Measurements from ENCODE around the gene POM121L2. TPM values are rescaled to one million over a fixed set of nuclear protein-coding genes. Genes with fewer than 3 reads are reported as not detected.
A peak's percentile ranks its signal among the peaks of the same experiment; 100 is the strongest.

POM121L2 gene
- polyA plus RNA-seq (2013) = not detected

DNA sequence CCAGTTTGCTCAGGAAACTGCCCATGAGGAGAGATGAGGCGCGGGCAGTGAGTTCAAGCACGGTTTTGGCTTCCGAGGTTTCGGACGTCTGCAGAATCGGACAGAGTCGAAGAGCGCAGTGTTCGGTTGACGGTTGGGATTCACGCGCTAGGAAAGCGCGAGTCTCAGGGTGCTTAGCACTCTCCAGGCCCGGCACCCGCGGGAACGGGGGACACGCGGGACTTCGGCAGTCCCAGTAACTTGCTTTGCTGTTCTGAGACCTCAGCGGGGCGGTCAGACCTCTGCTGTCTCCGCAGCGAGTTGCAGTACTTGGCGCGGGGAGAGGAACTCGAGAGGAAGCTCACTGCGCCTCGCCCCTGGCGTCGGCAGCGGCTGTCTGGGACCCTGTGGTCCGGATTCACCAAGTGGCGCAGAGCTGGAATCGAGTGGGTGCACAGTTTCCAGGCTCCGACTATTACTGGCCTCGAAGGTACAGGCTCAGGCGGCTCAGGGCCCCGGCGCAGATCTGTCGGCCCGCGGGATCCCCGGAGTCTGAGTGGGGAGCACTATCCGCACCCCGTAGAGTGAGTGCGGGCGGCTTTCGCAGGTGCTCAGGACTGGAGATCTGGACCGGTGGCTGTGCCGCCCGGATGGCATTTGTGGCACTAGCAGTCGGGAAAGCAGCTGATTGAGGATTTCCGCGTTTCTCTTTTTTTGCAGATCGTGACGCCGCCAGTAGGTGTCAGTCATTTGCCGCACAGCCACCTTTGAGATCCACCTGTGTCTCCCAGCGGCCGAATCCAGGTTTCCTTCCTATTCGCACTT lies at the start of gene POM121L2:
TSS of gene POM121L2 (minus strand) at position 128 of the 804 bp plus-strand sequence. CDS start at position 25, 103 bp downstream.
- DNase-seq = peak; percentile 65 to 68 (median 68)
- H3K27me3 ChIP-seq (replicated peaks in 2 of 5; ENCODE audit: control insufficient read depth in 4 of 5, insufficient read depth in 5 of 5, low read length in 4 of 5) = peaks cover 18 to 93% (median 49%) of the 10 kb centered on the region in 5 experiments
- POLR2A ChIA-PET = no interaction called here

DNA sequence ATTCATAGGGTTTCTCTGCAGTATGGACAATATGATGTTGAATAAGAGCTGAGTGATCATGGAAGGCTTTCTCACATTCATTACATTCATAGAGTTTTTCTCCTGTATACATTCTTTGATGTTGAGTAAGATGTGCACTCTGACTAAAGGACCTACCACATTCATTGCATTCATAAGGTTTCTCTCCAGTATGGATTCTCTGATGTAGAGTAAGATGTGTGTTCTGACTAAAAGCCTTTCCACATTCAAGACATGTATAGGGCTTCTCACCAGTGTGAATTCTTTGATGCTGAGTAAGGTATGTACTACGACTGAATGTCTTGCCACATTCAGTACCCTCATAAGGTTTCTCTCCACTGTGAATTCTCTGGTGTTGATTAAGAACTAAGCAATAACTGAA lies 47.2 kb upstream of the POM121L2 start:
- ChIA-PET POLR2A (no interaction called here), CTCF (no interaction called here)
- Histone ChIP-seq H3K9me3 (ENCODE audit: control extremely low read depth in 1 of 5, control insufficient read depth in 4 of 5, insufficient read depth in 2 of 5, low read depth in 1 of 5, low read length in 4 of 5) (peaks cover 14 to 52% (median 15%) of the 10 kb centered on the region in 5 experiments), H3K27me3 (replicated peaks in 2 of 5; ENCODE audit: control insufficient read depth in 4 of 5, insufficient read depth in 5 of 5, low read length in 4 of 5) (no peaks in the 10 kb centered on the region), H3K4me1 (ENCODE audit: control extremely low read depth in 1 of 4, control insufficient read depth in 4 of 4, insufficient read depth in 4 of 4, low read length in 3 of 4) (no peaks in the 10 kb centered on the region), H3K36me3 (ENCODE audit: control insufficient read depth in 4 of 4, insufficient read depth in 4 of 4, low read length in 3 of 4) (peaks cover 0 to 23% (median 0%) of the 10 kb centered on the region in 4 experiments), H3K4me3 (ENCODE audit: control insufficient read depth in 1 of 7, extremely low read depth in 1 of 7, insufficient read depth in 4 of 7, low read depth in 2 of 7, low read length in 6 of 7) (no peak overlapping the region), H3K27ac (ENCODE audit: insufficient read depth in 1 of 2, low read depth in 1 of 2, low read length in 2 of 2, poor library complexity in 1 of 2, severe bottlenecking in 2 of 2) (no peak overlapping the region)
- no CpG with 5 or more reads among the region's 1 CpG for WGBS (ENCODE audit: insufficient coverage)
- DNase-seq = no peak

More for the DNA sequence above, at the start of gene POM121L2:
- CTCF ChIA-PET = interaction anchor here (1.0 to 1.4 kb wide), 3 partner anchors 8 to 297 kb away, joined by 3 to 5 read pairs (median 4); no protein-coding TSS in a partner anchor
- Histone ChIP-seq H3K4me1 (ENCODE audit: control extremely low read depth in 1 of 4, control insufficient read depth in 4 of 4, insufficient read depth in 4 of 4, low read length in 3 of 4) (peaks cover 0 to 13% (median 11%) of the 10 kb centered on the region in 4 experiments), H3K27ac (ENCODE audit: insufficient read depth in 1 of 2, low read depth in 1 of 2, low read length in 2 of 2, poor library complexity in 1 of 2, severe bottlenecking in 2 of 2) (no peak within 1 kb of the TSS), H3K36me3 (ENCODE audit: control insufficient read depth in 4 of 4, insufficient read depth in 4 of 4, low read length in 3 of 4) (no peaks in the 10 kb centered on the region), H3K9me3 (ENCODE audit: control extremely low read depth in 1 of 5, control insufficient read depth in 4 of 5, insufficient read depth in 2 of 5, low read depth in 1 of 5, low read length in 4 of 5) (peaks cover 0 to 9% (median 6%) of the 10 kb centered on the region in 5 experiments), H3K4me3 (ENCODE audit: control insufficient read depth in 1 of 7, extremely low read depth in 1 of 7, insufficient read depth in 4 of 7, low read depth in 2 of 7, low read length in 6 of 7) (peak within 1 kb of the TSS; percentile 46 to 81 (median 72))
- under 1% methylated on average over 56 of the region's 64 CpGs for WGBS (ENCODE audit: insufficient coverage)

DNA sequence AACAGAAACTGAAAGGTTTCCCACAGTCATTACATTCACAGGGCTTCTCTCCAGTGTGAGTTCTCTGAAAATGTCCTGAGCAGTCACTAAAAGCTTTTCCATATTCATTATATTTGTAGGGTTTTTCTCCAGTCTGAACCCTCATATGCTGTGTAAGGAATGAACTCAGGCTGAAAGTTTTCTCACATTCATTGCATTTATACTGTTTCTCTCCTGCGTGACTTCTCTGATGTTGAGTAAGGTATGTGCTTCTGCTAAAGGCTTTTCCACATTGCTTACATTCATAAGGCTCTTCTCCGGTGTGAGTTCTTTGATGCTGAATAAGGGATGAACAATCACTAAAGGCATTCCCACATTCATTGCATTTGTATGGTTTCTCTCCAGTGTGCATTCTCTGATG lies 46.7 kb upstream of the POM121L2 start:
- WGBS (ENCODE audit: insufficient coverage) = no CpG with 5 or more reads among the region's 2 CpGs
- Histone ChIP-seq H3K9me3 (ENCODE audit: control extremely low read depth in 1 of 5, control insufficient read depth in 4 of 5, insufficient read depth in 2 of 5, low read depth in 1 of 5, low read length in 4 of 5) (peaks cover 14 to 49% (median 15%) of the 10 kb centered on the region in 5 experiments), H3K4me1 (ENCODE audit: control extremely low read depth in 1 of 4, control insufficient read depth in 4 of 4, insufficient read depth in 4 of 4, low read length in 3 of 4) (no peaks in the 10 kb centered on the region), H3K4me3 (ENCODE audit: control insufficient read depth in 1 of 7, extremely low read depth in 1 of 7, insufficient read depth in 4 of 7, low read depth in 2 of 7, low read length in 6 of 7) (no peak overlapping the region), H3K27me3 (replicated peaks in 2 of 5; ENCODE audit: control insufficient read depth in 4 of 5, insufficient read depth in 5 of 5, low read length in 4 of 5) (no peaks in the 10 kb centered on the region), H3K36me3 (ENCODE audit: control insufficient read depth in 4 of 4, insufficient read depth in 4 of 4, low read length in 3 of 4) (peaks cover 0 to 23% (median 0%) of the 10 kb centered on the region in 4 experiments), H3K27ac (ENCODE audit: insufficient read depth in 1 of 2, low read depth in 1 of 2, low read length in 2 of 2, poor library complexity in 1 of 2, severe bottlenecking in 2 of 2) (no peak overlapping the region)
- DNase-seq = no peak
- CTCF ChIA-PET = no interaction called here
- POLR2A ChIA-PET = no interaction called here

DNA sequence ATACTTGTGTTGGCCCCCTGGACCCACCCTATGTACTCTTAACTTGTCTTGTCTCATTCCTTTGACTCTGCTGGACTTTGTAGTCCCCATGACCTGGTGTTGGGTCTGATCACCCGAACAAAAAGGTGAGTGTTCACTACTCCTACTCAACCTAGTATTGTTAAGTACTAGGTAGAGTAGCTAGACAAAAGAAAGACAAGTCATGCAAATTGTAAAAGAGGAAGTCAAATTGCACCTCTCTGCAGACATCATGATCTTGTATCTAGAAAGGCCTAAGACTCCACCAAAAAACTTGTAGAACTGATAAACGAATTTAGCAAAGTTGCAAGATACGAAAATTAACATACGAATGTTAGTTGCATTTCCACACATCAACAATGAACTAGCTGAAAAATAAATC lies 40.8 kb upstream of the POM121L2 start:
- no peak for DNase-seq
- no peak overlapping the region for H3K27ac ChIP-seq (ENCODE audit: insufficient read depth in 1 of 2, low read depth in 1 of 2, low read length in 2 of 2, poor library complexity in 1 of 2, severe bottlenecking in 2 of 2)
- H3K36me3 ChIP-seq (ENCODE audit: control insufficient read depth in 4 of 4, insufficient read depth in 4 of 4, low read length in 3 of 4) = no peaks in the 10 kb centered on the region
- peaks cover 3 to 17% (median 6%) of the 10 kb centered on the region in 5 experiments for H3K9me3 ChIP-seq (ENCODE audit: control extremely low read depth in 1 of 5, control insufficient read depth in 4 of 5, insufficient read depth in 2 of 5, low read depth in 1 of 5, low read length in 4 of 5)
- POLR2A ChIA-PET = no interaction called here
- no peak overlapping the region for H3K4me3 ChIP-seq (ENCODE audit: control insufficient read depth in 1 of 7, extremely low read depth in 1 of 7, insufficient read depth in 4 of 7, low read depth in 2 of 7, low read length in 6 of 7)
- WGBS (ENCODE audit: insufficient coverage) = no CpG with 5 or more reads among the region's 4 CpGs
- no peaks in the 10 kb centered on the region for H3K27me3 ChIP-seq (replicated peaks in 2 of 5; ENCODE audit: control insufficient read depth in 4 of 5, insufficient read depth in 5 of 5, low read length in 4 of 5)
- no peaks in the 10 kb centered on the region for H3K4me1 ChIP-seq (ENCODE audit: control extremely low read depth in 1 of 4, control insufficient read depth in 4 of 4, insufficient read depth in 4 of 4, low read length in 3 of 4)
- CTCF ChIA-PET = interaction anchor here (0.7 to 1.0 kb wide), 2 partner anchors 24 to 30 kb away, joined by 3 read pairs; no protein-coding TSS in a partner anchor

DNA sequence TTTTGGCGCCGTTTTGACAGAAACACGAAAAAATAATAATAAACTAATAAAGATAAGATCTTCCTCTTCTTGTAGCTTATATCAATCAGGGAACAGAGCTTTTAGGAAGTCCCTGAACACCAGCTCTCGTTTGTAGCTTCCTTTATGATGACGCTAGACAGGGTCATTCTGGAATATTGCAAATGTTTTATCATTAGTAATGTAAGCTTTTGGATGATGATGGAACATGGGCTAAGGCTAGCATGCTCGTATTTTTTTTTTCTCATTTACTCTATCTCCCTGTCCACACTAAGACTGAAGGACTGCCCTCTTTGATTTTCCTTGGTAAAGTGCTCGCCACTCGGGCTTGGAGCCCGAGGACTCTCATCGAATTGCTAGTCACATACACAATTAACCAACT lies 22.1 kb upstream of the POM121L2 start:
- no peak overlapping the region for H3K27ac ChIP-seq (ENCODE audit: insufficient read depth in 1 of 2, low read depth in 1 of 2, low read length in 2 of 2, poor library complexity in 1 of 2, severe bottlenecking in 2 of 2)
- peaks cover 4 to 8% (median 4%) of the 10 kb centered on the region in 4 experiments for H3K4me1 ChIP-seq (ENCODE audit: control extremely low read depth in 1 of 4, control insufficient read depth in 4 of 4, insufficient read depth in 4 of 4, low read length in 3 of 4)
- H3K4me3 ChIP-seq (ENCODE audit: control insufficient read depth in 1 of 7, extremely low read depth in 1 of 7, insufficient read depth in 4 of 7, low read depth in 2 of 7, low read length in 6 of 7) = peak overlapping the region in 2 of 7 experiments; percentile 64 to 83
- ChIA-PET CTCF (interaction anchor here (1.0 to 1.2 kb wide), 3 partner anchors 15 to 106 kb away, joined by 3 to 4 read pairs (median 3); partner anchors contain the start of gene ZNF391), POLR2A (no interaction called here)
- peaks cover 0 to 4% (median 0%) of the 10 kb centered on the region in 5 experiments for H3K9me3 ChIP-seq (ENCODE audit: control extremely low read depth in 1 of 5, control insufficient read depth in 4 of 5, insufficient read depth in 2 of 5, low read depth in 1 of 5, low read length in 4 of 5)
- WGBS (ENCODE audit: insufficient coverage) = 67% methylated on average over 6 of the region's 10 CpGs
- H3K27me3 ChIP-seq (replicated peaks in 2 of 5; ENCODE audit: control insufficient read depth in 4 of 5, insufficient read depth in 5 of 5, low read length in 4 of 5) = peaks cover 0 to 54% (median 16%) of the 10 kb centered on the region in 5 experiments
- peak in 1 of 3 donors; percentile 7 for DNase-seq
- no peaks in the 10 kb centered on the region for H3K36me3 ChIP-seq (ENCODE audit: control insufficient read depth in 4 of 4, insufficient read depth in 4 of 4, low read length in 3 of 4)

DNA sequence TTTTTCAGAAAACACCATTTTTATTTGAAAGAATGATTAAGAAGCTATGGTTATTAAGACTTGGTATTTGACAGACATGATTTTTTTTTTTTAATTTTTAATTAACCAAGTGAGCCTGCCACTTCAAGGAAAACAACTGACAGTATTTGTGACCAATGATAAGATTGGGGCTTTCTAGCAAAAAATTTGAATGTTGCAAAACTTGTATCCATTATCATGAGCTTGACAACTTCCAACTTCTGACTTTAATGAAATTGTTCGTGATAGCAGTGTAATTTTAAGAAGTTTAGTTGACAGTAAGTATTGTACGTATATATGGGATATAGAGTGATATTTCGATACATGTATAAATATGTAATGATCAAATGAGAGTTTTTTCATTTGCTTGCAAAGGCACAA lies 21.6 kb upstream of the POM121L2 start:
- Histone ChIP-seq H3K27me3 (replicated peaks in 2 of 5; ENCODE audit: control insufficient read depth in 4 of 5, insufficient read depth in 5 of 5, low read length in 4 of 5) (peaks cover under 1 to 55% (median 16%) of the 10 kb centered on the region in 5 experiments), H3K36me3 (ENCODE audit: control insufficient read depth in 4 of 4, insufficient read depth in 4 of 4, low read length in 3 of 4) (no peaks in the 10 kb centered on the region), H3K9me3 (ENCODE audit: control extremely low read depth in 1 of 5, control insufficient read depth in 4 of 5, insufficient read depth in 2 of 5, low read depth in 1 of 5, low read length in 4 of 5) (peaks cover 0 to 4% (median 0%) of the 10 kb centered on the region in 5 experiments), H3K27ac (ENCODE audit: insufficient read depth in 1 of 2, low read depth in 1 of 2, low read length in 2 of 2, poor library complexity in 1 of 2, severe bottlenecking in 2 of 2) (no peak overlapping the region), H3K4me1 (ENCODE audit: control extremely low read depth in 1 of 4, control insufficient read depth in 4 of 4, insufficient read depth in 4 of 4, low read length in 3 of 4) (peaks cover 4 to 8% (median 4%) of the 10 kb centered on the region in 4 experiments), H3K4me3 (ENCODE audit: control insufficient read depth in 1 of 7, extremely low read depth in 1 of 7, insufficient read depth in 4 of 7, low read depth in 2 of 7, low read length in 6 of 7) (peak overlapping the region in 6 of 7 experiments; percentile 64 to 88 (median 75))
- POLR2A ChIA-PET = no interaction called here
- DNase-seq = no peak
- 69% methylated on average over 3 of the region's 3 CpGs for WGBS (ENCODE audit: insufficient coverage)
- CTCF ChIA-PET = interaction anchor here (1.0 to 1.4 kb wide), 3 partner anchors 14 to 107 kb away, joined by 3 to 4 read pairs (median 3); partner anchors contain the start of gene POM121L2

Measured in common myeloid progenitor, CD34-positive (primary cell).